NCI-H460 (cell line): ENCODE data around the gene DTHD1. TPM values are rescaled to one million over a fixed set of nuclear protein-coding genes. Genes with fewer than 3 reads are reported as not detected.

Experiments
- DNase-seq: peaks from one replicate; pipeline ENCODE4 v3.0.0-alpha.2; 2016; ENCODE audit warnings: low read depth; ENCODE audit errors: extremely low read depth
- total RNA-seq: library from RNA; depleted of rRNA; stranded (reverse); fragments of >200 nt; shearing (Covaris generic); gene quantifications from 2 replicates; pipeline ENCODE4 v1.2.3, GENCODE V29; 2014

Gene DTHD1
- total RNA-seq, 1 experiment from 2014 or later, result not detected

GRCh38 chr4:36269101-36269500 lies 12.3 kb upstream of the DTHD1 start:
- no peak for DNase-seq

- DNase-seq, result no peak
Measured at GRCh38 chr4:36269533-36270173, 11.8 kb upstream of the DTHD1 start.

- DNase-seq, result no peak
Measured at GRCh38 chr4:36273276-36273675, 8.1 kb upstream of the DTHD1 start.

DNA sequence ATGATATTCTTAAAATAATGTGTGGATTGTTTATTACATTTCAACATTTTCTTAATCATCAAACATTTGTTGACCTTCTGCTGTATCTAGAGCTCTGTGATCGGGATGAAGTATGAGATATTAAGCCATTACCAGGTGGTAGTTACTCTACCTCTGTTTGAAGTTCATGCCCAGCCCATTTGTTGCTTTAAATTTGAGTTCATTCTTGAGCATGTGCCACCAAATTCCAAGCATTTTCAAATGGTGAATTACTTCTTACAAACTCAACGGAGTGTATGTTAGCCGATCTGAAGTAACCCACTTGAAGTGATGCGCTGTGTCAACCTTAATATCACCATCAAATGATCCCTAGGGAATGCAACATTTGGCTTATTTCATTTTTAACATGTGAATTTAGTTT lies 7.3 kb upstream of the DTHD1 start:
- DNase-seq, result no peak

DNA sequence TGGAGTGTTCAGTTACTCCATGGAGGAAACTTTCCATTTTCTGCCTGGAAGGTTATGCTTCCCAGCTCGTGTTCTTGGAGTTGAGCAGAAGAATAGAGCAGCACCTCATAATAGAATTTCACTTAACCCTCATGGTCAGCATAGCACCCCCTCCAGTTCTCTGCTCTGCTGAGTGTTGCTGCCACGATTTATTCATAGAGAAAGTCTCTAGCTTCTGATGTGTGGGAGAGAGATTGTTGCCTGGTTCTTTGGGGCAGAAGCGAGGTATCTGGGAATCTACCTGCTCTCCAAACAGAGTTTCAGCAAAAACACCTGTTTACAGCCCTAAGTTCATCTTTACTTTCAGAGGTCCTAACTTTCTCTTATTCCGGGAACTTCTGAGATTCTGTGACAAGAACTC lies 3.9 kb upstream of the DTHD1 start:
- DNase-seq, result no peak

DNA sequence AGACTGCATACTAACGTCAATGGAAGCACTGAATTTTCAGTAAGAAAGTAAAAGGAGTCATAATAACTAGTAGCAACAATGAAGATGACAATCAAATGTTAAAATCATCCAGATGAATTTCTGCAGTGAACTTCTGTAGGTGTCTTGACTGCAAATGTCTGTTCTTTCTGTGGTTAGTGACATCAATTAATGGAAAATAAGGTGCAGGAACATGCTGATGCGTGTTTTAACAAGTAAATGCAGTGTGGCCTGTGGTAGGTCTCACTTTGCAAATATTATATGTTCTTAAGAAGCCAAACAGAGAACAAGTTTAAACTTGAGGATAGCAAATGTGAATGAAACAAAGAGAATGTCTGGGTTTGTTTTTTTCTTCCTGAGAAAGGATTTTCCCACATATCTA lies 2.6 kb upstream of the DTHD1 start:
- DNase-seq, result no peak

DNA sequence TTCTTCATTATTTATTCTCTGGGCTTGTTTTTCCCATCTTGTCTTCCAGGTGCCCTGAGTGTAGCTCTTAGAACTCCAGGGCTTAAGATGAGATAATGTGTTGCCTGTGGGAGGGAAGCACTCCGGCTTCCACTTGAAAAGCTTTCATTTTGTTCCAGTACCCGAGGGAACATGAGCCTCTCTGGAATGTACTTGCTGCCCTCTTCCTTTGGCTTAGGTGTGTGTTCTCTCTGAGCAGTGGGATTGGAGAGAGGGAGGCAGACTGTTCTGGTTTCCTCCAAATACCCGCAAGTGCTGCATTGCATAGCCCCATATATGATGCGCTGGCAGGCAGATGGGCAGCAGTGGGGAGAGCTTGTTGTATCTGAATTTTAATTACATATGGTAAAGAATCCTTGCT lies 861 bp upstream of the DTHD1 start:
- no peak for DNase-seq

- DNase-seq, result no peak
Measured at GRCh38 chr4:36282503-36283030, 1.2 kb downstream of the DTHD1 start.

DNA sequence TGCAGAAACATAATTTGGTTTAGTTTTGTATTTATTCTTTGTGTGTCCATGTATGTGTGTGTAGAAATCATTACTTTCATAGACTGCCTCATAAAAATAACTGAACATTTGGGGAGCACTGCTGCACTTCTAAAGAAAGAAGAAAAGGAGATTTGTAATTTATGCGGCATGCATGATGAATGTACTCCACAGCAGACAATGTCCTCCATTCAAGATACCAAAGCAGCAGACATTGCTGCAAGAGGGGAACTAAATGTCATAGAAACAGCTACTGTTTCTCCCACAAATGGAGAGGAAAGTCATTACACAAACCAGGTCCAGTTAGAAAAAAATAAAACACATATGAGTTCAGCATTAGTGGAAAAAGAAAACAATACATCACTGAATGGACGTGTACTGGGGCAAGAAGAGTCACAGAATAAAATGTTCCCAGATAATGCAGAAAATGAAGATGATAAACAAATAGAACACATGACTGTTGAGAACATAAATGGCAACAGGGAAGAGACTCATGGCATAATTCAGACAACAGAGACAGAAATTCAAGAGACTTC lies 2.6 kb downstream of the DTHD1 start:
- DNase-seq, result no peak

GRCh38 chr4:36285784-36286480 lies 4.5 kb downstream of the DTHD1 start:
- no peak for DNase-seq

DNA sequence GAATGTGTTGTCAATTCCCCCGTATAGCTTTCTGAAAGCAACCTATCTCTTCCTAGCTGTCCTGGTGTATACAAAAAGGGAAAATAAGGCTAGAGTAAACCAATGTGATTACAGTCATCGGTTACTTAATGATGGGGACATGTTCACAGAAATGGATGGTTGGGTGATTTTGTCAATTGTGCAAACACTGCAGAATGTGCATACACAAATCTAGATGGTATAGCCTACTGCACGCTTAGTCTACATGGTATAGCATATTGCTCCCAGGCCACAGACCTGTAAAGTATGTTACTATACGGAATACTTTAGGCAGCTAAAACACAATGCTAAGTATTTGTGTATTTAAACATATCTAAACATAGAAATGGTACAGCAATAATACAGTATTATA lies 5.1 kb downstream of the DTHD1 start:
- no peak for DNase-seq

DNA sequence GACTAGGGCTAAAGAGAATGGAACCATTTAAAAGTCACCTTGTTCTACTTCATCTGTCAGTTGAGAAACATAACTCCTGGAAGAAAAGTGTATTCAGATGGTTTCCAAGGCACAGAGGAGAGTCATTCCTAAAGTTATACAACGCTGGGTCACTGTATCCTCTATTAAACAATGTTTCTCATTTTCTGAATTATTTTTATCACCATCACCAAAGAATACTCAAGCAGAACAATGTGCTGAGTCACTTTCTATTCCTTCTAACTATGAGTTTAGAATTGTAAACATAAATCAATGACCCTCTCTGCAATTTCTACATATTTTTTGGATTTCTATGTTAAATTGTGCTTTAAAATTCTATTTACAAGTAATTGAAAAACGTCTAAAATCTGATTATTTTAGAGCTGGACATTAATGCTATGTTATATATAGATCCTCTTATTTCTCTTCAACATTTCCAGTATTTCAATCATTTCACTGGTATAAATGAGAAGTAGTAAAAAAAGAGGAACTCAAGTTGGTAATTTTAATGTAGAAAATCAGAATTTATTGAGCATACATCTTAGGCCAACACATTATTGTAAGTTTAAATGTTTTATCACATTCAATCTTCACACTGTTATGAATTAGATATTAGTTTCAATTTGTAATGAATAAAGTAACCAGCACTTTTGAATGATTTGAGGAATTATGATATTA lies 7.5 kb downstream of the DTHD1 start:
- no peak for DNase-seq

- DNase-seq, result no peak
Measured at GRCh38 chr4:36290641-36291040, 9.2 kb downstream of the DTHD1 start.

- DNase-seq, result no peak
Measured at GRCh38 chr4:36292556-36293188, 11.3 kb downstream of the DTHD1 start.

GRCh38 chr4:36301127-36301526 lies 19.7 kb downstream of the DTHD1 start:
- DNase-seq, result no peak

DNA sequence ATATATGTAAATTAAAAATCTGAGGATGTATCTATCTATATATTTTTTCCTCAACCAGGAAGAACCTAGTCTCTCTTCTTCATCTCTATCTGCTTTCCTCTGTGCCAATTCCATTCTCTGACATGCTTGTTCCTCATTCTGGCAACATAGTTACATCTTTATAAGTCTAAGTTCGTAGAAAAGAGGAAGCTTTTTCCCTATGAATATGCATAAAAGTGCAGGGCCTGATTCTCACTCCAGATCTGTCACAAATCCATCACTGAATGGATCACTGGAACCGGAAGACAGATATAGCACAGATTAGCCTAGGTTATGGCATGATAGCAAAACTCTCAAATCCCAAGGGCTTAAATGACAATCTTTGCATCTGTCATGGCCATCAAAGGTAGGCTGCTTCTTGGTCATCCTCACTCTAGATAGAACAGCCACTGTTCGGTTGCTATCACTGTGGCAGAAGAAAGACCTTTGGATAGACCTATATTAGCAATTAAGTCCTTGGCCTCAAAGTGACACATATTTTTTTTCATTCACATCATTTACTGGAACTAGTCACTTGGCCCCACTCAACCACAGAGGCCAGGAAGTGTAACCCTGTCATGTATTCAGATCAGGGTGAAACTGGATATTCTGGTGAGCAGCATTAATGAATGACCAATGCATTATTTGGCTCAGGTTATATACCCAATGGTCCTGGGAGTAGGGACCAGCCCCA lies 22.2 kb downstream of the DTHD1 start:
- no peak for DNase-seq

DNA sequence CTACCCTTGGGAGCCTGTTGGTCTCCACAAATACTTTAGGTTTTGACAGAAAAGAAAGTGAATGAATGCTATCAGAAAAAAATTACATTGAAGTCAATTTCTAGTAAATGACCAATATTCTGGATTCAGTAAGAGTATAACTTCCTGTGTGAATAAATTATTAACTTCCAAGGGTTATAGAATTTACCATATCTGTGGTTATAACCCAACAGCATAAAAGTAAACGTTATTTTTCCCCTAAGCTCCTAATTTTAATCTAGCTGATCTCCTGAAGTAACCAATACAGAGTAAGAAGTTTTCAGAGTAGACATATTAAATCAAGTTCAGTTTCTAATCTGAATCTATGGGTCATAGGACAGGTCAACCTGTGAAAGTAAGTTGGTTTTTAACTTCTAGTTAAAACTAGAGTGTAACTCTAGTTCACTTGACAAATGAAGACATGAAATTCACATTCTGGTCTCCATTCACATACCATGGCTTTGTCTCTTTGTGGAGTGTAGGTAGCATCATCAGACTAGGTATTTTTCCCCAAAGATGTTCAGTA lies 22.8 kb downstream of the DTHD1 start:
- no peak for DNase-seq

DNA sequence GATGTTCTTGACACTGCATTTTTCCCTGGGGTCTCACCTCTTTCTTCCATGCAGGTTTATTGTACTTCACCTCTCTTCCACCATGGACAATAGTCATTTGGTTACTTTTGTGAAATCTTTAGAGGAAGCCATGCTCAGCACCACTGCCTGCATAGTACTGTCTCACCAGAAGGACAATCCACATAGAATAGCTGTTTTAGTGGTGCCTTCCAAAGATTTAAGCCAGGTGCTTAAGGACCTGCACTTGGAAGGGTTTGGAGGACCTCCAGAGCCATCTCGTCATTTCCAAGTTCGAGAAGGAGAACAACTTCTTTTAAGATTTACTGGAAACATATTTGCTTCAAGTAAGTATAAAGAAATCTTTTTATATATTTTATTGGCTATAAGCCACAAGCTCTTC lies 26.7 kb downstream of the DTHD1 start:
- DNase-seq, result no peak

GRCh38 chr4:36310216-36310615 lies 28.8 kb downstream of the DTHD1 start:
- no peak for DNase-seq

DNA sequence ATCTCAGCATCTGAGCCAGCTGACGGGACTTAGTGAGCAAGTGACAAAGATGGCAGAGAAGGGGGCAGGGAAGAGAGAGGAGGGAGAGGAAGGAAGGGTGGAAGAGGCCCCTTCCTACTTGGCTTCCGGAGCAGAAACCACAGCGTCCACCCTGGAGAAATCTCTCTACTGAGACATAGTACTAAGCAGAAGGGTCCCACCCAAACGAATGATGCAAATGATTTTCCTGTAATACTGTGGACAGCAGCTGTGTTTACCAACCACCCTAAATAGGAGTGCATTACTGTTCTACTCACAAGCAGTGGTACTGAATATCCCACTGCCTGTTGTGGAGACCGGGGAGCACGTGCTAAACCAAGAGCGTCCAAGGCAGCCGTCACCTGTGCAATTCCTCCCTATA lies 29.4 kb downstream of the DTHD1 start:
- no peak for DNase-seq
